ENCODE results near the gene NRBP1.

DNA sequence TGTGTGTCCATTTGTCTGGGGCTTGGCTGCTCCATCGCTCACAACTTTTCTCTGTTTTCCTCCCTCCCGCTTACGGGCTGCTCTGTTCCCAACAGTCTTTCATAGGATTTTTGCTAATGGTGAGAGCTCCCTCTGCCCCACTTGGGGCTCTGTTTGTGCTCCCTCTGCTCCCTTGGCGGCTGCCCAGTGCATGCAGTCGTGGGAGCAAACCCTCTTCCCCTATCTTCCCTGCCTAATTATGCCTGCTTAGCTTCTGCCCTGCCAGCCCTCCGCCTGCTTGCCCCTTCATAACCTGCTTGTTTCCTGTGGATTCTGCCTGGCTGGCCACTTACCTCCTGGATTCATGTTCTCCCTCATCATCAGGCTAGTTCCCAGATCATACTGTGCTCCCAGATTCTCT is 7.2 kb downstream of the NRBP1 start:
- TF ChIP-seq ZNF274 (IDR thresholded peaks at IDR 0.05; ENCODE audit: low read depth, low read length) (no peak), YY1 (IDR thresholded peaks at IDR 0.05; ENCODE audit: insufficient read depth, insufficient read length) (no peak)

Data from NT2/D1 (cell line).